H9 (cell line): ENCODE data around the gene SH2D1B. TPM values are rescaled to one million over a fixed set of nuclear protein-coding genes. Genes with fewer than 3 reads are reported as not detected.

ENCODE experiments used
- DNase-seq: peaks from one replicate; pipeline ENCODE4 v3.0.0-alpha.2; 2017
- H2AFZ ChIP-seq: one replicate; pipeline ENCODE4 v1.6.1; 2013; ENCODE audit warnings: mild to moderate bottlenecking, low read length, control low read depth, moderate library complexity
- H2AK5ac ChIP-seq: 2 replicates; pipeline ENCODE4 v1.6.1; 2013; ENCODE audit warnings: low read length, control low read depth, mixed read lengths; ENCODE audit not compliant: insufficient read length
- H2BK120ac ChIP-seq: one replicate; pipeline ENCODE4 v1.6.1; 2013; ENCODE audit warnings: low read depth, mild to moderate bottlenecking, low read length, control low read depth, inconsistent platforms; ENCODE audit not compliant: poor library complexity, severe bottlenecking
- H2BK12ac ChIP-seq: 2 replicates; pipeline ENCODE4 v1.6.1; 2013; ENCODE audit warnings: low read length, control low read depth, mixed read lengths, low read depth; ENCODE audit not compliant: insufficient read length
- H2BK15ac ChIP-seq: 2 replicates; pipeline ENCODE4 v1.6.1; 2013; ENCODE audit warnings: low read depth, low read length, control low read depth
- H2BK20ac ChIP-seq: one replicate; pipeline ENCODE4 v1.6.1; 2013; ENCODE audit warnings: low read depth, mild to moderate bottlenecking, low read length, control low read depth, inconsistent platforms; ENCODE audit not compliant: poor library complexity, severe bottlenecking
- H2BK5ac ChIP-seq: 2 replicates; pipeline ENCODE4 v1.6.1; 2013; ENCODE audit warnings: low read length, control low read depth, mixed read lengths; ENCODE audit not compliant: insufficient read length
- H3K14ac ChIP-seq: 2 replicates; pipeline ENCODE4 v1.6.1; 2013; ENCODE audit warnings: low read length, control low read depth; ENCODE audit not compliant: insufficient read depth
- H3K18ac ChIP-seq: 2 replicates; pipeline ENCODE4 v1.6.1; 2013; ENCODE audit warnings: low read depth, mild to moderate bottlenecking, mixed read lengths, low read length, control low read depth; ENCODE audit not compliant: insufficient read length
- H3K23ac ChIP-seq: 2 replicates; pipeline ENCODE4 v1.6.1; 2013; ENCODE audit warnings: low read length, control low read depth, mixed read lengths, low read depth; ENCODE audit not compliant: insufficient read length
- H3K23me2 ChIP-seq: 2 replicates; pipeline ENCODE4 v1.6.1; 2013; ENCODE audit warnings: low read depth, mild to moderate bottlenecking, mixed read lengths, low read length, control low read depth; ENCODE audit not compliant: insufficient read length, poor library complexity, severe bottlenecking
- H3K27ac ChIP-seq: 2 replicates; pipeline ENCODE4 v1.5.1; 2013; ENCODE audit warnings: low read length, control low read depth, mixed read lengths, low read depth; ENCODE audit not compliant: insufficient read length
- H3K27me3 ChIP-seq: 2 replicates; pipeline ENCODE4 v1.6.1; 2013; ENCODE audit warnings: low read length, control low read depth, inconsistent platforms; ENCODE audit not compliant: insufficient read depth
- H3K4ac ChIP-seq: 2 replicates; pipeline ENCODE4 v1.6.1; 2013; ENCODE audit warnings: low read depth, mild to moderate bottlenecking, control low read depth, inconsistent platforms, low read length, moderate library complexity
- H3K4me1 ChIP-seq: 2 replicates; pipeline ENCODE4 v1.6.1; 2013; ENCODE audit warnings: low read length, control low read depth, inconsistent platforms; ENCODE audit not compliant: insufficient read depth
- H3K4me2 ChIP-seq: 2 replicates; pipeline ENCODE4 v1.6.1; 2013; ENCODE audit warnings: low read length, control low read depth, mixed read lengths; ENCODE audit not compliant: insufficient read length, insufficient read depth
- H3K56ac ChIP-seq: 2 replicates; pipeline ENCODE4 v1.6.1; 2013; ENCODE audit warnings: low read depth, mild to moderate bottlenecking, mixed read lengths, low read length, control low read depth; ENCODE audit not compliant: insufficient read length
- H3K79me1 ChIP-seq: 2 replicates; pipeline ENCODE4 v1.6.1; 2013; ENCODE audit warnings: low read depth, mild to moderate bottlenecking, moderate library complexity, low read length, control low read depth, inconsistent platforms; ENCODE audit not compliant: insufficient read depth, poor library complexity, severe bottlenecking
- H3K79me2 ChIP-seq: 2 replicates; pipeline ENCODE4 v1.6.1; 2013; ENCODE audit warnings: low read length, control low read depth, inconsistent platforms; ENCODE audit not compliant: insufficient read depth
- H3K9ac ChIP-seq: 2 replicates; pipeline ENCODE4 v1.6.1; 2013; ENCODE audit warnings: low read length, control low read depth, mixed read lengths; ENCODE audit not compliant: insufficient read length; ENCODE audit errors: extremely low read depth
- H3K9me3 ChIP-seq: one replicate; pipeline ENCODE4 v1.6.1; 2013; ENCODE audit warnings: low read depth, low read length, inconsistent platforms; ENCODE audit not compliant: control insufficient read depth
- H3T11ph ChIP-seq: one replicate; pipeline ENCODE4 v1.6.1; 2013; ENCODE audit warnings: mild to moderate bottlenecking, low read length, control low read depth, inconsistent platforms
- H4K20me1 ChIP-seq: one replicate; pipeline ENCODE4 v1.6.1; 2013; ENCODE audit not compliant: control insufficient read depth, insufficient read length, insufficient read depth
- H4K5ac ChIP-seq: 2 replicates; pipeline ENCODE4 v1.6.1; 2013; ENCODE audit warnings: low read depth, mild to moderate bottlenecking, mixed read lengths, low read length, control low read depth; ENCODE audit not compliant: insufficient read length
- H4K8ac ChIP-seq: replicated peaks from 2 replicates; pipeline ENCODE4 v1.6.1; 2013; ENCODE audit warnings: low read length, control low read depth, mixed read lengths, low read depth; ENCODE audit not compliant: insufficient read length
- H4K91ac ChIP-seq: 2 replicates; pipeline ENCODE4 v1.6.1; 2013; ENCODE audit warnings: low read depth, mild to moderate bottlenecking, moderate library complexity, mixed read lengths, low read length, control low read depth; ENCODE audit not compliant: insufficient read length
- H3K27ac Mint-ChIP-seq, 3 experiments: 2 replicates in 2 of 3; 3 replicates in 1 of 3; pipeline ENCODE4 v1.8.0; 2020 to 2021; ENCODE audit warnings: mixed read lengths in 3 of 3, mild to moderate bottlenecking in 1 of 3, moderate library complexity in 1 of 3
- H3K27me3 Mint-ChIP-seq: 2 replicates; pipeline ENCODE4 v1.8.0; 2021; ENCODE audit warnings: low read depth, mild to moderate bottlenecking, moderate library complexity, mixed read lengths
- H3K36me3 Mint-ChIP-seq, 3 experiments: 2 replicates in 2 of 3; 3 replicates in 1 of 3; pipeline ENCODE4 v1.8.0; 2020 to 2021; ENCODE audit warnings: low read depth in 3 of 3, mixed read lengths in 3 of 3; ENCODE audit not compliant: insufficient read depth in 1 of 3
- H3K4me1 Mint-ChIP-seq, 2 experiments: 2 replicates each; pipeline ENCODE4 v1.8.0; 2020; ENCODE audit warnings: mixed read lengths in 2 of 2
- H3K4me3 Mint-ChIP-seq, 2 experiments: 2 replicates in 1 of 2; 3 replicates in 1 of 2; pipeline ENCODE4 v1.8.0; 2020 to 2021; ENCODE audit warnings: mild to moderate bottlenecking in 2 of 2, mixed read lengths in 2 of 2, moderate library complexity in 1 of 2
- H3K9me3 Mint-ChIP-seq, 2 experiments: 2 replicates in 1 of 2; 3 replicates in 1 of 2; pipeline ENCODE4 v1.8.0; 2020; ENCODE audit warnings: mild to moderate bottlenecking in 2 of 2, mixed read lengths in 2 of 2, moderate library complexity in 1 of 2
- CTCF ChIP-seq: fragments of 200-600 bp; sonication (generic); conservative IDR thresholded peaks from 3 replicates; pipeline ENCODE4 v1.8.0; 2021; ENCODE audit warnings: antibody characterized with exemption, mild to moderate bottlenecking
- WGBS: extraction: QIAGEN DNeasy Blood & Tissue Kit; methylation state at CpG from one replicate; pipeline ENCODE4 v1.1.7; 2013; ENCODE audit warnings: missing lambda C conversion rate, low lambda C conversion rate, mixed read lengths; ENCODE audit not compliant: insufficient read length; ENCODE audit errors: extremely low coverage; 5-methylcytosine and 5-hydroxymethylcytosine counted together
- total RNA-seq: library from RNA; stranded (reverse); gene quantifications from 2 replicates; pipeline ENCODE4 v1.2.1, GENCODE V29; 2021

Gene SH2D1B
- total RNA-seq, 1 experiment from 2014 or later = not detected

GRCh38 chr1:162366149-162366548 is 45.8 kb downstream of the SH2D1B start:
- Mint-ChIP-seq H3K27ac (no peak overlapping the region), H3K4me1 (peaks cover 0 to 7% of the 10 kb centered on the region in 2 experiments; a peak in 2 of 4 replicates), H3K36me3 (peaks cover 2 to 10% (median 3%) of the 10 kb centered on the region in 3 experiments; a peak in 4 of 7 replicates), H3K9me3 (no peaks in the 10 kb centered on the region), H3K27me3 (no peaks in the 10 kb centered on the region), H3K4me3 (no peak overlapping the region)
- H2BK15ac ChIP-seq = no peak overlapping the region
- no peak overlapping the region for H3K18ac ChIP-seq
- H3K27me3 ChIP-seq = no peaks in the 10 kb centered on the region
- no peak overlapping the region for H3K23ac ChIP-seq
- H3K4me2 ChIP-seq = no peak overlapping the region
- no peak overlapping the region for H4K5ac ChIP-seq
- H4K20me1 ChIP-seq = no peaks in the 10 kb centered on the region
- H2BK5ac ChIP-seq = no peak overlapping the region
- no peak overlapping the region for H3T11ph ChIP-seq
- DNase-seq = no peak
- H3K4me1 ChIP-seq = no peaks in the 10 kb centered on the region
- WGBS = no CpG with 5 or more reads among the region's 4 CpGs
- H2BK12ac ChIP-seq = no peak overlapping the region
- no peak for TF ChIP-seq CTCF
- H3K27ac ChIP-seq = no peak overlapping the region
- no peak overlapping the region for H2BK120ac ChIP-seq
- H3K79me2 ChIP-seq = no peaks in the 10 kb centered on the region
- H2AFZ ChIP-seq = no peak overlapping the region
- no peaks in the 10 kb centered on the region for H3K23me2 ChIP-seq
- no peak overlapping the region for H3K4ac ChIP-seq
- no peaks in the 10 kb centered on the region for H3K79me1 ChIP-seq
- H2AK5ac ChIP-seq = no peak overlapping the region
- H2BK20ac ChIP-seq = no peak overlapping the region
- no peak overlapping the region for H4K8ac ChIP-seq
- H3K56ac ChIP-seq = no peak overlapping the region
- no peak overlapping the region for H3K14ac ChIP-seq
- H3K9me3 ChIP-seq = no peaks in the 10 kb centered on the region
- H3K9ac ChIP-seq = no peak overlapping the region
- H4K91ac ChIP-seq = no peak overlapping the region
